WI38 (cell line): Measurements from ENCODE around the gene PCED1B.
"Not testable (repeated sequence)": the region's sequence is repeated elsewhere in the genome, so short reads cannot be mapped to it uniquely, and the experiment has no call there.

Experiments used
- H3K4me3 ChIP-seq: 2 replicates; pipeline ENCODE4 v1.5.1; 2011; ENCODE audit warnings: low read depth, mild to moderate bottlenecking, control low read depth, low read length
- TF ChIP-seq, protein P1 (sequence below): IDR thresholded peaks from 2 replicates; pipeline ENCODE4 v1.5.1; 2012; ENCODE audit warnings: low read depth, mild to moderate bottlenecking, control low read depth, low read length

The PCED1B gene

DNA sequence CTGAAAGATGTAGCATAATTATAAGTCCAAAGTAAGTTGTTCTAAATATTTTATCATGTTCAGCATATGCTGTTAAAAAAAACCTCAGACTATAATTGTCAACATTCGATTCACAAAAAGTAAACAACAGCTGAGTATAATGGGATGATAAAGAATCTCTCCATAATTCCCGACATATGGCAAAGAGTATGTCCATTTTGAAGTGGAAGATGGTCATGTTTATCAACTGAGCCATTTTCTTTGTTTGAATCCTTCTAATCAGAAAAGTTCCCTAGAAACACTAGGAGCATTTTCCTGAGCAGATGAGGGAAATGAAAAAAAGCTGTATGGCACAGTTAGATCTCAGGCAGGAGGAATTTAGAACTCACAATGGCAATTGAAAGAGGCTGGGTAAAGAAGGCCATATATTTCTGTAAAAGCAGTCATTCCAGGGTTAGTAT is 192.4 kb downstream of the PCED1B start:
- TF ChIP-seq, protein P1, sequence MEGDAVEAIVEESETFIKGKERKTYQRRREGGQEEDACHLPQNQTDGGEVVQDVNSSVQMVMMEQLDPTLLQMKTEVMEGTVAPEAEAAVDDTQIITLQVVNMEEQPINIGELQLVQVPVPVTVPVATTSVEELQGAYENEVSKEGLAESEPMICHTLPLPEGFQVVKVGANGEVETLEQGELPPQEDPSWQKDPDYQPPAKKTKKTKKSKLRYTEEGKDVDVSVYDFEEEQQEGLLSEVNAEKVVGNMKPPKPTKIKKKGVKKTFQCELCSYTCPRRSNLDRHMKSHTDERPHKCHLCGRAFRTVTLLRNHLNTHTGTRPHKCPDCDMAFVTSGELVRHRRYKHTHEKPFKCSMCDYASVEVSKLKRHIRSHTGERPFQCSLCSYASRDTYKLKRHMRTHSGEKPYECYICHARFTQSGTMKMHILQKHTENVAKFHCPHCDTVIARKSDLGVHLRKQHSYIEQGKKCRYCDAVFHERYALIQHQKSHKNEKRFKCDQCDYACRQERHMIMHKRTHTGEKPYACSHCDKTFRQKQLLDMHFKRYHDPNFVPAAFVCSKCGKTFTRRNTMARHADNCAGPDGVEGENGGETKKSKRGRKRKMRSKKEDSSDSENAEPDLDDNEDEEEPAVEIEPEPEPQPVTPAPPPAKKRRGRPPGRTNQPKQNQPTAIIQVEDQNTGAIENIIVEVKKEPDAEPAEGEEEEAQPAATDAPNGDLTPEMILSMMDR: no peak
- no peak overlapping the region for H3K4me3 ChIP-seq

DNA sequence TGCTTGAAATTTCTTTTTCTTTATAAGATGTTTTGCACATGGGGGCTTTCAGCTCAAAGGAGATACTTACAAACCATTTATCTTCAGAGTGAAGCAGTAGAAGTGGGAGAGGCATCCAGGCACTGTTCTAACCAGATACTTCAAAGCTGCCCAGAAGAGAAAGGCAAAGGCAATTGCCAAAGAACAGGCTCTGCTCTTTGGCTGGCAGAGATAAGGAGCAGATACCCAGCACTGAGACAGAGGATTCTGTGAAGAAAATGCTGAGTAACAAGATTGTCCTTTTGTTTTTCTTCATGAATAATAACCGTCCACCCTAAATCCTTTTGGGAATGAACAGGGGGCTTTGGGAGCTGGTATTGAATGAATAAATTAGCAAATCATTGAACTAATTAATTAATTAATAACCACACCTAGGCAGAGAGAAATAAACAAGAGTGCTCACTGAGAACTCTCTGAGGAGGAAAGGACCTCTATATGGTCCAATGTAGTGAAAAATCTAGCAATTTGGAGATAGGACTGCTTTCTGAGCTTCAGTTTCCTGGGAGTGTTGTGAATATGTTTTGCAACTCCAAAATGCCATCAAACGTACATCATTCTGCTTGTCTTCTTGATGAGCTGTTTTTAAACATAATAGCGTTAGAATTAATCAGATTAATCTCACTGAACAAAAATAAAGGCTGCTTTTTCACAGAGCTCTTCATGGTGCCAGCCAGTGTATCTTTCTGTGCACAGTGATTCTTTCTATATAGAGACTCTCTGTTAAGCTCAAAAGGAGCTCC is 193.2 kb downstream of the PCED1B start:
- TF ChIP-seq, protein P1: no peak
- no peak overlapping the region for H3K4me3 ChIP-seq

DNA sequence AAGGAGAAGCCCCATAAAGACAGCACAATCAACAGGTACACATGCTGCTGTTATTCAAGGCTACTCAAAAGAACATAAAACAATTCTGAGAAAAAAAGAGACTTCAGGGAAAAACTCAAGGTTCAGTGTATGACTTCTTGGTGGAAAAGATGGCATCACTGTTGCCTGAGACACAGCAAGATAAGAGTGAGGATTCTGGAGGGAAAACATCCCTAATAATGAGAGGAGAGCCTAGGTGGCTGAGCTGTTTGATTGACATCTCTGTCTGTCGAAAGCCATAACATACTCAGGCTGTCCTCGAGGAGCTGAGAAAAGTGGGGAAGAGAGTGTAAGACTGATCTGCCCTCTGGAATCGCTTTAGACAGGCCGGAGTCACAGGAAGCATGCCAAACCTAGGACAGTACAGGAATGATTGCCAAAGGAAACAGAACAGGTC is 193.8 kb downstream of the PCED1B start:
- TF ChIP-seq, protein P1: no peak
- H3K4me3 ChIP-seq: no peak overlapping the region

DNA sequence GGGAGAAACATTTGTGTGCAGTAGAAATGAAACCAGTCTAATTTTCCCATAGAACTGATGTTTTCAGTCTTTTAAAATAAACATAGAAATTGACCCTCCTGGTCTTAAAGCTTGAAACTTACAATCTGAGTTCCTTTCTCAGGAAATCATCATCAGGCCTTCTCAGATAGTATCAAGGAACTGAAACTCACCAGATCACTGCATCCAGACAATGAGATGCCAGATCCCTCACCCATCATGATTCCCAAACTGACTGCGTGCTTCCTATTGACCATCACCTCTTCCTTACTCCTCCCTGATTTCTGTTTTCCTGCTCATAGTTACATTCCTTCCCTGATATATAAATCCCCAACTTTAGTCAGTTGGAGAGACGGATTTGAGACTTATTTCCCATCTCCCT is 195.3 kb downstream of the PCED1B start:
- no peak overlapping the region for H3K4me3 ChIP-seq
- TF ChIP-seq, protein P1: no peak

DNA sequence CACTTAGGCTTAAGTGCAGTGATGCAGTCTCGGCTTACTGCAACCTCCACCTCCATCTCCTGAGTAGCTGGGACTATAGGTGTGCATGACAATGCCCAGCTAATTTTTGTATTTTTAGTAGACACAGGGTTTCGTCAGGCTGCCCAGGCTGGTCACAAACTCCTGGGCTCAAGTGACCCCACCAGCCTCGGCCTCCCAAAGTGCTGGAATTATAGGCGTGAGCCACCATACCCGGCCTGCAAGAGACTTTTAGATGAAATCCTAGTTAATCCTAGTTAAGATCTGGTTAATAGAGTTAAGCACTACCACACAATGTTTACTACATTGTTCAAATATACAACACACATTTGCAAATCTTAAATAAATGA is 196.8 kb downstream of the PCED1B start:
- no peak overlapping the region for H3K4me3 ChIP-seq
- TF ChIP-seq, protein P1: no peak

DNA sequence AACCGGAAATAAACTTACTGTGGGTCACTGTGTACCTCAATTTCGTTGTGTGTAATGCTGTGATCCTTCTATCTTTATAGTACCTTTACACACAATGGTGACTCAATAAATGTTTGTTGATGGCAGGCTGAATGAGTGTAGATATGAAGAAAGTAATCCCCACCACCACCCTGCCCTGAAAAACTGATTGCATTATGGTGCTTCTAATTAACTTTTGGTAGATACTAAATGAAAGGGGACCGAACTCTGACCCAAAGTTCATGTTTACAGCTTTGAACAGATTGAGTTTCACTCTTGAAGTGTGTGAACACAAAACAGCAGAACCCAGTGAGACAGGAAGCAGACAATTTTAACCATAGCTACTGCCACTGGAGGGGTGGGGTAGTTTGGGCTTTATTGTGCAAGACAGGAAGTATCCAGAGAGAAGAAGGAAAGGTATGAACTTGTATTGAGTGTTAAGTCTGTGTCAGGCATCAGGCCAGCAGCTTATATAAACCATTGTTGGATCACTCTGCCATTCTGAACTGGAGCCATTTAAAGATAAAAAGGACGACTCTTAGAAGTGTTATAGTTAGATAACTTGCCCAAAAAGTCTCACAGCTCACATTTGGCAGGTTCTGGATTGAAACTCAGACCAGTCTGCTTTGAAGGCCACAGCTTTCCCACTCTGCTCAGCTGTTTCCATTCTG is 197.3 kb downstream of the PCED1B start:
- TF ChIP-seq, protein P1: no peak
- H3K4me3 ChIP-seq: no peak overlapping the region

DNA sequence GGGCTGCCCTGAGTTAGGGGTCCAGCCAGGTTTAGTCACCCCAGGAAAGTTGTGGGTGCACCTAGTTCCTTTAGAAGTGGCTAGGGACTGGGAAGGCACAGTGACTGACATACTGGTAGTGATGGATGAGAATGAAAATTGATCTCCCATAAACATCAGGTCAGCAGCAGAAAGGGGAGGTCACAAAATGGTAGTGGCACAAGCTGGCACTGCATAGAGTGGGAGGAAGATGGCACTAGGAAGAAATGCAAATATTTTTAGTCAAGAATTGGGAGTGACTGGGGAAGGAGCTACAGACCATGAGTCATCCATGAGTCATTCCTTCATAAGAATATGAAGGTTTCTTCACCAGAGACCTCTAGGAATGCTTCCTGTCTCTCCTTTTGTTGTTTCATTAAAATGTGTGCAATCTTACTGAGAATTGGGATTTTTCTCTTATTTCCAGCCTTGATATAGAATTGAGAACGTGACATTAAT is 198.6 kb downstream of the PCED1B start:
- H3K4me3 ChIP-seq: no peak overlapping the region
- TF ChIP-seq, protein P1: no peak

DNA sequence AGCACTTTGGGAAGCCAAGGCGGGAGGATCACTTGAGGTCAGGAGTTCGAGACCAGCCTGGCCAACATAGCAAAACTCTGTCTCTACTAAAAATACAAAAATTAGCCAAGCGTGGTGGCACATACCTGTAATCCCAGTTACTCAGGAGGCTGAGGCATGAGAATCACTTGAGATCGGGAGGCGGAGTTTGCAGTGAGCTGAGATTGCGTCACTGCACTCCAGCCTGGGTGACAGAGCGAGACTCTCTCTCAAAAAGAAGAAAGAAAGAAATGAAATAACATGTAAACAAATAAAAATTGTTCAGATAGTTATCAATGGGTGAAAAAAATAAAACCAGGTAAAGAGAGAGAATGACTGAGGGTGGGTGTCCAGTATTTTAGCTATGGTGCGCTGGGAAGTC is 200.3 kb downstream of the PCED1B start:
- not testable (repeated sequence) for H3K4me3 ChIP-seq
